Panc1 (cell line): Measurements from ENCODE around the gene C17orf100. TPM values are rescaled to one million over a fixed set of nuclear protein-coding genes. Genes with fewer than 3 reads are reported as not detected.

Experiments
- ATAC-seq: fragments of 200-7000 bp; cut with Tn5 transposase; 2 replicates; pipeline ENCODE4 v1.9.1; 2020; ENCODE audit warnings: mild to moderate bottlenecking, moderate library complexity
- BruUV-seq: library from RNA; stranded (reverse); fragments of 400-500 nt; replicated peaks from 2 replicates; lab custom pipeline; 2021; lab: Mats Ljungman, UMichigan
- CTCF ChIA-PET: fragments of 300-600 bp; sonication (Branson Sonifier 250); formaldehyde crosslinking; loops from one replicate; lab custom pipeline; 2022; ENCODE audit warnings: antibody characterized with exemption; lab: Charles Lee
- POLR2A ChIA-PET: fragments of 300-600 bp; sonication (Branson Sonifier 250); formaldehyde crosslinking; loops from one replicate; lab custom pipeline; 2022; ENCODE audit warnings: antibody characterized with exemption; lab: Charles Lee
- DNase-seq: peaks from one replicate; pipeline ENCODE4 v3.0.0-alpha.2; 2010; ENCODE audit warnings: low read depth, low spot score
- H3K27ac ChIP-seq: 2 replicates; pipeline ENCODE4 v1.5.1; 2011; ENCODE audit warnings: mild to moderate bottlenecking, low read length, inconsistent platforms
- H3K27me3 ChIP-seq: fragments of 200-500 bp; sonication (Bioruptor generic); 2 replicates; pipeline ENCODE4 v1.6.0; 2014; ENCODE audit warnings: low read length, inconsistent platforms; ENCODE audit not compliant: control insufficient read depth, insufficient read depth
- H3K36me3 ChIP-seq: fragments of 200-500 bp; sonication (Bioruptor generic); 2 replicates; pipeline ENCODE4 v1.5.1; 2014; ENCODE audit warnings: inconsistent platforms, mild to moderate bottlenecking, low read length, moderate library complexity; ENCODE audit not compliant: control insufficient read depth, insufficient read depth
- H3K4me1 ChIP-seq: 2 replicates; pipeline ENCODE4 v1.5.1; 2011; ENCODE audit warnings: inconsistent platforms, mild to moderate bottlenecking, low read length, moderate library complexity; ENCODE audit not compliant: control insufficient read depth, insufficient read depth
- H3K4me3 ChIP-seq, 2 experiments: 2 replicates each; pipeline ENCODE4 v1.5.1; 2011 to 2012; ENCODE audit warnings: low read depth in 2 of 2, low read length in 2 of 2, mild to moderate bottlenecking in 2 of 2, inconsistent platforms in 1 of 2, moderate library complexity in 1 of 2
- H3K9me3 ChIP-seq: fragments of 200-500 bp; sonication (Bioruptor generic); 2 replicates; pipeline ENCODE4 v1.5.1; 2014; ENCODE audit warnings: low read depth, mild to moderate bottlenecking, inconsistent platforms, low read length, moderate library complexity; ENCODE audit not compliant: control insufficient read depth, insufficient read depth
- CTCF ChIP-seq: fragments of 450-650 bp; IDR thresholded peaks from 2 replicates; pipeline ENCODE4 v1.5.1; 2017; ENCODE audit warnings: mild to moderate bottlenecking
- POLR2AphosphoS5 ChIP-seq: IDR thresholded peaks from 2 replicates; pipeline ENCODE4 v1.6.1; 2012; ENCODE audit warnings: mild to moderate bottlenecking, low read depth, low read length, moderate library complexity
- REST ChIP-seq, 2 experiments: IDR thresholded peaks; 2 replicates each; pipeline ENCODE4 v1.6.1; 2011 to 2012; ENCODE audit warnings: low read depth in 2 of 2, control low read depth in 1 of 2, low read length in 1 of 2, mild to moderate bottlenecking in 1 of 2, moderate library complexity in 1 of 2; ENCODE audit not compliant: insufficient read depth in 1 of 2
- SIN3A ChIP-seq: IDR thresholded peaks from 2 replicates; pipeline ENCODE4 v1.6.1; 2012; ENCODE audit warnings: low read depth, mild to moderate bottlenecking, low read length, moderate library complexity, borderline replicate concordance; ENCODE audit not compliant: insufficient read depth
- TCF7L2 ChIP-seq: IDR thresholded peaks from 2 replicates; pipeline ENCODE4 v1.6.1; 2011; ENCODE audit warnings: mild to moderate bottlenecking, low read depth, low read length, inconsistent platforms
- in situ Hi-C: cut with HindIII; loops from 2 replicates; pipeline ENCODE4 v1.10.0; 2016; ENCODE audit warnings: low sequenced_read_pairs, low pct_unique_long_range_greater_than_20kb
- intact Hi-C: fragments of 100-400 bp; cut with micrococcal nuclease; formaldehyde crosslinking; loops from one replicate; pipeline ENCODE4 v1.10.0; 2022; ENCODE audit not compliant: unreplicated experiment
- total RNA-seq: library from RNA; stranded (reverse); gene quantifications from one replicate; pipeline ENCODE4 v1.2.1, GENCODE V29; 2021; ENCODE audit not compliant: unreplicated experiment

Gene C17orf100
- total RNA-seq, 1 experiment from 2014 or later = 2.8 TPM

GRCh38 chr17:6698004-6698403 lies 46.4 kb downstream of the C17orf100 start:
- no peaks in the 10 kb centered on the region for H3K36me3 ChIP-seq
- no peaks in the 10 kb centered on the region; the same call in 1 of the 2 replicates for H3K27me3 ChIP-seq
- no peaks in the 10 kb centered on the region for H3K9me3 ChIP-seq
- ATAC-seq (no peak), DNase-seq (no peak)
- POLR2A ChIA-PET = no interaction called here
- H3K4me3 ChIP-seq = no peak overlapping the region
- no peak for TF ChIP-seq REST (IDR thresholded peaks at IDR 0.05; ENCODE audit: insufficient read depth in 1 of 2, low read depth in 2 of 2, low read length in 1 of 2)
- no peak for TF ChIP-seq SIN3A
- TF ChIP-seq CTCF = no peak
- TF ChIP-seq TCF7L2 = no peak
- no peak for TF ChIP-seq POLR2AphosphoS5
- BruUV-seq = no TSS peak
- H3K27ac ChIP-seq = no peak overlapping the region
- H3K4me1 ChIP-seq = no peaks in the 10 kb centered on the region
- in situ Hi-C loops = no loop called here
- CTCF ChIA-PET = no interaction called here
- intact Hi-C loops = no loop called here

GRCh38 chr17:6699997-6700947 lies 48.7 kb downstream of the C17orf100 start:
- Histone ChIP-seq H3K9me3 (no peaks in the 10 kb centered on the region), H3K27ac (no peak overlapping the region), H3K36me3 (no peaks in the 10 kb centered on the region), H3K4me1 (no peaks in the 10 kb centered on the region), H3K4me3 (no peak overlapping the region), H3K27me3 (no peaks in the 10 kb centered on the region; the same call in 1 of the 2 replicates)
- BruUV-seq = no TSS peak
- intact Hi-C loops = no loop called here
- ATAC-seq = no peak
- ChIA-PET POLR2A (no interaction called here), CTCF (no interaction called here)
- DNase-seq = no peak
- no peak for TF ChIP-seq REST (IDR thresholded peaks at IDR 0.05; ENCODE audit: insufficient read depth in 1 of 2, low read depth in 2 of 2, low read length in 1 of 2)
- TF ChIP-seq TCF7L2 = no peak
- TF ChIP-seq SIN3A = no peak
- no peak for TF ChIP-seq CTCF
- no peak for TF ChIP-seq POLR2AphosphoS5
- in situ Hi-C loops = no loop called here
